GM12878 (cell line): Measurements from ENCODE around the gene ZBTB44. TPM values are rescaled to one million over a fixed set of nuclear protein-coding genes. Genes with fewer than 3 reads are reported as not detected.

ENCODE experiments used
- ATAC-seq: fragments of 200-7000 bp; cut with Tn5 transposase; 3 replicates; pipeline ENCODE4 v1.9.1; 2020; ENCODE audit warnings: mild to moderate bottlenecking, moderate library complexity
- BruUV-seq: library from RNA; stranded (reverse); fragments of 400-500 nt; replicated peaks from 2 replicates; lab custom pipeline; 2021; lab: Mats Ljungman, UMichigan
- CTCF ChIA-PET: fragments of 300-600 bp; sonication (Branson Sonifier 250); formaldehyde crosslinking; extraction: SDS; loops from one replicate; lab custom pipeline; 2021; ENCODE audit warnings: inconsistent platforms; lab: Yijun Ruan, JAX
- POLR2A ChIA-PET: fragments of 350-600 bp; formaldehyde crosslinking; extraction: SDS; loops from one replicate; lab custom pipeline; 2021; ENCODE audit warnings: inconsistent platforms; lab: Charles Lee
- RAD21 ChIA-PET: fragments of 300-600 bp; sonication (Branson Sonifier 250); formaldehyde crosslinking; loops from one replicate; lab custom pipeline; 2023; ENCODE audit warnings: antibody characterized with exemption; ENCODE audit not compliant: unreplicated experiment; lab: Charles Lee
- SMC1A ChIA-PET: fragments of 300-600 bp; sonication (Branson Sonifier 250); formaldehyde crosslinking; loops from one replicate; lab custom pipeline; 2023; ENCODE audit not compliant: unreplicated experiment, uncharacterized antibody; lab: Charles Lee
- DNase-seq: peaks from one replicate; pipeline ENCODE4 v3.0.0-alpha.2; 2011; ENCODE audit warnings: low read depth, low spot score
- FAIRE-seq: peaks from 3 replicates; lab custom pipeline; 2011; peaks lifted over from hg19 to GRCh38; lab: Jason Lieb, UNC
- H2AFZ ChIP-seq: 2 replicates; pipeline ENCODE4 v1.6.0; 2011; ENCODE audit warnings: low read depth, low read length, control low read depth; ENCODE audit not compliant: control insufficient read depth
- H3K27ac ChIP-seq: 2 replicates; pipeline ENCODE4 v1.5.1; 2011; ENCODE audit warnings: control low read depth; ENCODE audit not compliant: control insufficient read depth, insufficient read depth
- H3K27me3 ChIP-seq, 2 experiments: replicated peaks in 1 of 2; 2 replicates each; pipeline versions ENCODE4 v1.6.0 to v1.6.1; 2011; ENCODE audit warnings: low read length in 1 of 2; ENCODE audit not compliant: control insufficient read depth in 2 of 2, insufficient read depth in 2 of 2
- H3K36me3 ChIP-seq, 2 experiments: 2 replicates each; pipeline ENCODE4 v1.5.1; 2011; ENCODE audit warnings: low read length in 1 of 2; ENCODE audit not compliant: control insufficient read depth in 2 of 2, insufficient read depth in 2 of 2
- H3K4me1 ChIP-seq: 2 replicates; pipeline ENCODE4 v1.6.1; 2011; ENCODE audit warnings: mild to moderate bottlenecking, low read length, moderate library complexity, mixed read lengths; ENCODE audit not compliant: control insufficient read depth, insufficient read depth
- H3K4me2 ChIP-seq: 2 replicates; pipeline ENCODE4 v1.6.0; 2011; ENCODE audit warnings: control low read depth; ENCODE audit not compliant: control insufficient read depth, insufficient read depth
- H3K4me3 ChIP-seq: fragments of 200-600 bp; sonication (generic); 2 replicates; pipeline ENCODE4 v1.5.1; 2016
- H3K79me2 ChIP-seq: 2 replicates; pipeline ENCODE4 v1.6.0; 2011; ENCODE audit warnings: low read length; ENCODE audit not compliant: control insufficient read depth, insufficient read depth
- H3K9ac ChIP-seq: 2 replicates; pipeline ENCODE4 v1.8.0; 2011; ENCODE audit warnings: low read length, control low read depth, mixed read lengths; ENCODE audit not compliant: control insufficient read depth, insufficient read depth
- H3K9me3 ChIP-seq: replicated peaks from 3 replicates; pipeline ENCODE4 v1.5.1; 2011; ENCODE audit warnings: mild to moderate bottlenecking, low read length; ENCODE audit not compliant: control insufficient read depth, insufficient read depth
- H4K20me1 ChIP-seq: 2 replicates; pipeline ENCODE4 v1.6.0; 2011; ENCODE audit not compliant: control insufficient read depth, insufficient read depth
- ASH2L ChIP-seq: fragments of 300-600, 200-600 bp; sonication (generic); IDR thresholded peaks from 2 replicates; pipeline ENCODE4 v1.6.1; 2017; ENCODE audit warnings: low read depth, mild to moderate bottlenecking, borderline replicate concordance
- CEBPB ChIP-seq, 2 experiments: fragments of 150-350 bp in 1 of 2; IDR thresholded peaks; 2 replicates each; pipeline ENCODE4 v1.6.1; 2012 to 2014; ENCODE audit warnings: low read depth in 2 of 2, low read length in 2 of 2, borderline replicate concordance in 1 of 2, inconsistent platforms in 1 of 2
- DPF2 ChIP-seq: fragments of 450-650 bp; IDR thresholded peaks from 2 replicates; pipeline ENCODE4 v1.6.1; 2017; ENCODE audit warnings: mild to moderate bottlenecking
- ETV6 ChIP-seq, 2 experiments: fragments of 450-650 bp in 1 of 2; IDR thresholded peaks in 1 of 2; conservative IDR thresholded peaks in 1 of 2; 2 replicates each; pipeline ENCODE4 v1.6.1; 2014; ENCODE audit warnings: antibody characterized with exemption in 1 of 2, borderline replicate concordance in 1 of 2, low read depth in 1 of 2, mild to moderate bottlenecking in 1 of 2, moderate library complexity in 1 of 2
- HDAC6 ChIP-seq: fragments of 200-600 bp; sonication (generic); IDR thresholded peaks from one replicate; pipeline ENCODE4 v1.8.0; 2017; ENCODE audit warnings: antibody characterized with exemption; ENCODE audit not compliant: unreplicated experiment
- HDGF ChIP-seq: fragments of 450-650 bp; IDR thresholded peaks from 2 replicates; pipeline ENCODE4 v1.6.1; 2016; ENCODE audit warnings: antibody characterized with exemption
- IKZF2 ChIP-seq, 2 experiments: fragments of 450-650 bp; IDR thresholded peaks; 2 replicates each; pipeline ENCODE4 v1.6.1; 2017; ENCODE audit warnings: mild to moderate bottlenecking in 2 of 2, moderate library complexity in 2 of 2
- JUNB ChIP-seq: IDR thresholded peaks from 2 replicates; pipeline ENCODE4 v1.6.1; 2016; ENCODE audit warnings: antibody characterized with exemption, mild to moderate bottlenecking
- NRF1 ChIP-seq: conservative IDR thresholded peaks from 2 replicates; pipeline ENCODE4 v1.6.1; 2011; ENCODE audit warnings: mild to moderate bottlenecking, low read depth, low read length, improper control_type of control experiment
- RB1 ChIP-seq: fragments of 450-650 bp; formaldehyde crosslinking; IDR thresholded peaks from 2 replicates; pipeline ENCODE4 v1.6.1; 2017; ENCODE audit warnings: mild to moderate bottlenecking, borderline replicate concordance
- RFX5 ChIP-seq: IDR thresholded peaks from 2 replicates; pipeline ENCODE4 v1.6.1; 2011; ENCODE audit warnings: low read depth, low read length, improper control_type of control experiment
- SMAD5 ChIP-seq: IDR thresholded peaks from 2 replicates; pipeline ENCODE4 v1.6.1; 2016; ENCODE audit warnings: antibody characterized with exemption, low read depth
- TCF12 ChIP-seq: IDR thresholded peaks from 2 replicates; pipeline ENCODE4 v1.6.1; 2011; ENCODE audit warnings: low read depth, mild to moderate bottlenecking, low read length
- ZNF24 ChIP-seq: fragments of 450-650 bp; IDR thresholded peaks from 2 replicates; pipeline ENCODE4 v1.6.1; 2017; ENCODE audit warnings: antibody characterized with exemption, mild to moderate bottlenecking
- WGBS: methylation state at CpG from one replicate; pipeline ENCODE4 v1.1.6; 2016; ENCODE audit warnings: low lambda C conversion rate; ENCODE audit not compliant: insufficient replicate concordance, insufficient coverage; ENCODE audit errors: missing lambda C conversion rate; 5-methylcytosine and 5-hydroxymethylcytosine counted together
- in situ Hi-C: fragments of 300-500 bp; cut with MboI; formaldehyde crosslinking; loops from 9 replicates; pipeline ENCODE4 v1.14.3; 2018; ENCODE audit warnings: mixed read lengths
- intact Hi-C: fragments of 100-400 bp; cut with micrococcal nuclease; formaldehyde crosslinking; loops from one replicate; pipeline ENCODE4 v1.14.2; 2022; ENCODE audit not compliant: unreplicated experiment
- polyA plus RNA-seq, 11 experiments: library from polyadenylated mRNA; depleted of rRNA in 4 of 11; unstranded in 6 of 11; stranded (reverse) in 5 of 11; fragments of >200 nt; fragmentation: Nextera tagmentation in 4 of 11; fragmentation: Illumina TruSeq in 1 of 11; extraction: Ambion mirVana in 4 of 11; extraction: Trizol in 1 of 11; gene quantifications; 1 replicate in 1 of 11; 2 replicates in 10 of 11; pipeline versions ENCODE4 v1.2.1 to v1.2.3, GENCODE V29; 2011 to 2016; ENCODE audit warnings: inconsistent platforms in 2 of 11, missing spikeins in 2 of 11, low read depth in 1 of 11
- total RNA-seq, 4 experiments: library from RNA; depleted of rRNA in 3 of 4; stranded (reverse); fragments of >200 nt in 3 of 4; fragmentation: Illumina TruSeq in 1 of 4; extraction: Trizol in 1 of 4; gene quantifications; 2 replicates each; pipeline versions ENCODE4 v1.2.1 to v1.2.3, GENCODE V29; 2013 to 2021
- TF ChIP-seq, protein P1 (sequence below): IDR thresholded peaks from 2 replicates; pipeline ENCODE4 v1.6.1; 2012; ENCODE audit warnings: low read length, inconsistent platforms

ZBTB44 gene
- total and polyA plus RNA-seq, 10 of the 15 experiments (the other 5 are each of a cell fraction or from before 2014, with no cell fraction given), result 2.8 to 38.2 (median 12.2) TPM

DNA sequence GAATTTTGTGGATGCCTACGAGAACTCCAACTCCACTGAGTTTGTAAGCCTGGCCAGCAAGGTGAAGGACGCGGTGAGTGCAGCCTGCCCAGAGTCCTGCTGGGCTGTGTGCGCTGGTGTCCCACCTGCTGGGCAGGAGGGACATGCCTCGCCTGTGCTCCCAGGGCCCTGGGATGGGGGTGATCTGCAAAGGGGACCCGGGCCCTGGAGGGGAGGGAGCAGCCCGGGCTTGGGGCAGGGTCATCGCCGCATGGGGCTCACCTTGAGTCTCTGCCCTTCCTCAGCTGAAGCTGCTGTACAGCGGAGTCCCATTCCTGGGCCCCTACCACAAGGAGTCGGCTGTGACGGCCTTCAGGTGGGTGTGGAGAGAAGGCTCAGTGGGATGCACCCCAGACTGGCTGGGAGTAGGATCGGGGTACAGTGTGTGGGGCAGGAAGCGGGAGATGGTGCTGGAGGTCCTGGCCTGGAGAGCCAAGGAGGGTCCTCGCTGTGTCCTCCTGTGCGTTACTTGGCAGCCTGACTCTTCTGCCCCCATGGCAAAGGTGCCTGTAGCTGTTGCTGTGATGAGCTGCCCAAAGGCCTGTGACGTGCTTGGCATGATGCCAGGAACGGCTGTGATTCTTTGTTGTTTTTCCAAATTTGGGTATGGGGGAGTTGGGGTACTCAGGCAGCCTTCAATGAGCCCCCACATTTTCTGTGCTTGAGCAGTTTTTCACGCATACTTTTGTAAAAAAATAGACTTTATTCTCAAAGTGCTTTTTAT is 126.0 kb downstream of the ZBTB44 start:
- no peaks in the 10 kb centered on the region for H3K9me3 ChIP-seq
- no peak for ATAC-seq
- no peak overlapping the region for H3K9ac ChIP-seq
- no TSS peak for BruUV-seq
- in situ Hi-C loops, result no loop called here
- no peak overlapping the region for H3K27ac ChIP-seq
- WGBS, result 60% methylated on average over 18 of the region's 19 CpGs
- DNase-seq, result no peak
- H3K4me3 ChIP-seq, result no peak overlapping the region
- ChIA-PET SMC1A (no interaction called here), RAD21 (no interaction called here), POLR2A (no interaction called here), CTCF (no interaction called here)
- no peaks in the 10 kb centered on the region for H3K79me2 ChIP-seq
- no peaks in the 10 kb centered on the region for H3K4me1 ChIP-seq
- no peak overlapping the region for H3K4me2 ChIP-seq
- no peak overlapping the region for H2AFZ ChIP-seq
- H4K20me1 ChIP-seq, result no peaks in the 10 kb centered on the region
- H3K27me3 ChIP-seq, result no peaks in the 10 kb centered on the region
- H3K36me3 ChIP-seq, result no peaks in the 10 kb centered on the region
- no peak for FAIRE-seq
- TF ChIP-seq RB1, result no peak
- no peak for TF ChIP-seq ETV6 (conservative IDR thresholded peaks at IDR 0.05 in 1 of 2, IDR thresholded peaks at IDR 0.05 in 1 of 2; ENCODE audit: borderline replicate concordance in 1 of 2, low read depth in 1 of 2)
- TF ChIP-seq RFX5, result no peak
- TF ChIP-seq HDGF, result no peak
- TF ChIP-seq HDAC6, result no peak
- TF ChIP-seq NRF1, result no peak
- TF ChIP-seq, protein P1, sequence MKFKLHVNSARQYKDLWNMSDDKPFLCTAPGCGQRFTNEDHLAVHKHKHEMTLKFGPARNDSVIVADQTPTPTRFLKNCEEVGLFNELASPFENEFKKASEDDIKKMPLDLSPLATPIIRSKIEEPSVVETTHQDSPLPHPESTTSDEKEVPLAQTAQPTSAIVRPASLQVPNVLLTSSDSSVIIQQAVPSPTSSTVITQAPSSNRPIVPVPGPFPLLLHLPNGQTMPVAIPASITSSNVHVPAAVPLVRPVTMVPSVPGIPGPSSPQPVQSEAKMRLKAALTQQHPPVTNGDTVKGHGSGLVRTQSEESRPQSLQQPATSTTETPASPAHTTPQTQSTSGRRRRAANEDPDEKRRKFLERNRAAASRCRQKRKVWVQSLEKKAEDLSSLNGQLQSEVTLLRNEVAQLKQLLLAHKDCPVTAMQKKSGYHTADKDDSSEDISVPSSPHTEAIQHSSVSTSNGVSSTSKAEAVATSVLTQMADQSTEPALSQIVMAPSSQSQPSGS, result no peak
- no peak for TF ChIP-seq CEBPB (IDR thresholded peaks at IDR 0.05; ENCODE audit: borderline replicate concordance in 1 of 2, low read depth in 2 of 2, low read length in 2 of 2)
- no peak for TF ChIP-seq JUNB
- no peak for TF ChIP-seq ZNF24
- TF ChIP-seq ASH2L, result no peak
- TF ChIP-seq IKZF2 (IDR thresholded peaks at IDR 0.05), result no peak
- TF ChIP-seq TCF12, result no peak
- TF ChIP-seq SMAD5, result no peak
- TF ChIP-seq DPF2, result no peak
- intact Hi-C loops, result no loop called here
